Fibroblast of lung (primary cell): ENCODE measurements around the gene CHMP4A. TPM values are rescaled to one million over a fixed set of nuclear protein-coding genes. Genes with fewer than 3 reads are reported as not detected.

Source experiments
- DNase-seq, 2 donors: peaks; one replicate each; pipeline versions ENCODE4 v3.0.0 to v3.0.0-alpha.2; 2010; ENCODE audit warnings: low read depth in 2 of 2
- H2AFZ ChIP-seq: 2 replicates; pipeline ENCODE4 v1.5.1; 2012; ENCODE audit warnings: low read length, control low read depth, inconsistent platforms
- H3K27ac ChIP-seq: 2 replicates; pipeline ENCODE4 v1.5.1; 2011; ENCODE audit warnings: low read length, control low read depth; ENCODE audit not compliant: insufficient read depth
- H3K27me3 ChIP-seq: 2 replicates; pipeline ENCODE4 v1.5.1; 2011; ENCODE audit warnings: mild to moderate bottlenecking, low read length; ENCODE audit not compliant: control insufficient read depth, insufficient read depth
- H3K36me3 ChIP-seq: 2 replicates; pipeline ENCODE4 v1.5.1; 2011; ENCODE audit warnings: low read length; ENCODE audit not compliant: control insufficient read depth, insufficient read depth
- H3K4me1 ChIP-seq: 2 replicates; pipeline ENCODE4 v1.5.1; 2011; ENCODE audit warnings: low read length; ENCODE audit not compliant: control insufficient read depth, insufficient read depth; ENCODE audit errors: extremely low read depth
- H3K4me2 ChIP-seq: 2 replicates; pipeline ENCODE4 v1.5.1; 2011; ENCODE audit warnings: low read length, control low read depth; ENCODE audit not compliant: insufficient read depth; ENCODE audit errors: extremely low read depth
- H3K4me3 ChIP-seq, 4 experiments: fragments of 200-600 bp in 1 of 4; sonication (generic) in 1 of 4; replicated peaks in 1 of 4; 2 replicates each; pipeline ENCODE4 v1.5.1; 2011 to 2016; ENCODE audit warnings: low read length in 4 of 4, low read depth in 3 of 4, mild to moderate bottlenecking in 3 of 4, control low read depth in 2 of 4, inconsistent platforms in 1 of 4, mixed read lengths in 1 of 4; ENCODE audit not compliant: insufficient read depth in 1 of 4; ENCODE audit errors: control extremely low read depth in 1 of 4
- H3K79me2 ChIP-seq: 2 replicates; pipeline ENCODE4 v1.5.1; 2012; ENCODE audit warnings: mild to moderate bottlenecking, low read length, inconsistent platforms; ENCODE audit not compliant: control insufficient read depth, insufficient read depth
- H3K9ac ChIP-seq: 2 replicates; pipeline ENCODE4 v1.5.1; 2011; ENCODE audit warnings: mild to moderate bottlenecking, low read length, control low read depth; ENCODE audit not compliant: insufficient read depth
- H3K9me3 ChIP-seq: 2 replicates; pipeline ENCODE4 v1.5.1; 2012; ENCODE audit warnings: low read depth, low read length; ENCODE audit not compliant: control insufficient read depth, insufficient read depth
- H4K20me1 ChIP-seq: 2 replicates; pipeline ENCODE4 v1.5.1; 2011; ENCODE audit warnings: low read length; ENCODE audit not compliant: control insufficient read depth, insufficient read depth; ENCODE audit errors: extremely low read depth
- CTCF ChIP-seq, 2 donors: IDR thresholded peaks in 1 of 2; conservative IDR thresholded peaks in 1 of 2; 1 replicate in 1 of 2; 2 replicates in 1 of 2; pipeline ENCODE4 v1.5.1; 2011 to 2012; ENCODE audit warnings: low read length in 2 of 2, control low read depth in 1 of 2, inconsistent platforms in 1 of 2, low read depth in 1 of 2, mild to moderate bottlenecking in 1 of 2
- EZH2 ChIP-seq: IDR thresholded peaks from 2 replicates; pipeline ENCODE4 v1.5.1; 2012; ENCODE audit warnings: low read length, control low read depth, mild to moderate bottlenecking; ENCODE audit errors: missing control alignments
- polyA plus RNA-seq, 2 donors: library from polyadenylated mRNA; depleted of rRNA in 1 of 2; stranded (reverse) in 1 of 2; unstranded in 1 of 2; fragments of >200 nt; gene quantifications; 2 replicates each; pipeline ENCODE4 v1.2.1, GENCODE V29; 2011 to 2012; ENCODE audit warnings: missing spikeins in 1 of 2
- total RNA-seq: library from RNA; depleted of rRNA; stranded (reverse); fragments of >200 nt; gene quantifications from 2 replicates; pipeline ENCODE4 v1.2.1, GENCODE V29; 2014

The CHMP4A gene
- total and polyA plus RNA-seq, 2 donors (not counting 1 experiment from before 2014, with no cell fraction given) = 22.1 to 96.8 TPM

GRCh38 chr14:24189059-24189375 is 24.3 kb downstream of the CHMP4A start:
- peaks cover 4% of the 10 kb centered on the region for H3K4me1 ChIP-seq
- H3K9ac ChIP-seq = peak overlapping the region; percentile 10
- H3K4me3 ChIP-seq = peak overlapping the region in 2 of 4 experiments; percentile 23 to 84
- H3K4me2 ChIP-seq = peak overlapping the region; percentile 97
- no peaks in the 10 kb centered on the region for H4K20me1 ChIP-seq
- no peaks in the 10 kb centered on the region for H3K27me3 ChIP-seq
- DNase-seq = no peak
- no peaks in the 10 kb centered on the region for H3K9me3 ChIP-seq
- H3K79me2 ChIP-seq = peaks cover 14% of the 10 kb centered on the region
- peaks cover 27% of the 10 kb centered on the region for H3K36me3 ChIP-seq
- H3K27ac ChIP-seq = peak overlapping the region; percentile 86
- H2AFZ ChIP-seq = no peak overlapping the region
- no peak for TF ChIP-seq CTCF (conservative IDR thresholded peaks at IDR 0.05 in 1 of 2, IDR thresholded peaks at IDR 0.05 in 1 of 2; ENCODE audit: low read depth in 1 of 2, low read length in 2 of 2)
- no peak for TF ChIP-seq EZH2

DNA sequence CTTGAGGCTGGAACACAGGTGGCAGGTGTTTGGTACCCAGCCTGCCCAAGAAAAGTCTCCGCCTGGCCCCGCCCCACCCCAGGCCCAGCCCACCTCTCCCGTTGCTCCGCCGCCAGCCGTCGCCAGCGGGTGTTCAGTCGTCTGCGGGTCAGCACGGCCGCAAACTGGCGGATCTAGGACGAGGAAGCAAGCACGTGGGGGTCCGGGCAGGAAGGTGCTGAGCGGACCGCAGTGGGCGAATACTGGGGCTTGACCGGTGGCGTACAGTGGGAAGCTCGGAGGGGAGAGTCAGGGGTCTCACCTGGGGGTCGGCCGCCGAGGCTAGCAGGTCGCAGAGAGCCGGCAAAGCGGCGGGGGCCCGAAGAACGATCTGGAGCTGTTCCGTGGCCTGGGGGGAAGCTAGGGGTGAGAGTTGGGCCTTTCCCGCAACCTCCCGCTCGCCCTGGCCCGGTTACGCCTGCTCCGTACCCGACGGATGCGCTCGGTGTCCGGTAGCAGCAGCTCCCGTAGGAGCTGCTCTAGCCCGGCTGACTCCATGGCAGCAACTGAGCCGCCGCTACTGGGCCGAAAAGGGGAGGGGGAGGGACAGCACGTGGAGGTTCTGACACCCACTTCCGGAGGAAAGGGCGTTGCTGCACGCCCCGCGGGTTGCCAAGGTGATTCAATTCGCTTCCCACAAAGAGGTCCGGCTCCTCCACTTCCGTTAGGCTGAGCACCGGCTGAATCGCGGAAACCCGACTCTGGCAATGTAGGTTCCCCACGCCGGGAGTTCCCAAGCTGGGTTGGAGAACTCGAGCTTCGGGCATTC is 24.8 kb downstream of the CHMP4A start, which contains the start of gene IPO4:
Gene IPO4, minus strand, starts transcription at position 566 of the 808 bp plus-strand sequence. Its CDS starts 29 bp downstream, at position 537.
- Histone ChIP-seq H3K9ac (peak within 1 kb of the TSS; percentile 80), H2AFZ (peak within 1 kb of the TSS; percentile 54), H3K79me2 (peaks cover 14% of the 10 kb centered on the region), H3K4me1 (peaks cover 4% of the 10 kb centered on the region), H4K20me1 (no peaks in the 10 kb centered on the region), H3K27ac (peak within 1 kb of the TSS; percentile 86), H3K4me2 (peak within 1 kb of the TSS; percentile 97), H3K9me3 (no peaks in the 10 kb centered on the region), H3K4me3 (peak within 1 kb of the TSS; percentile 78 to 87 (median 82)), H3K36me3 (peaks cover 29% of the 10 kb centered on the region), H3K27me3 (no peaks in the 10 kb centered on the region)
- peak; percentile 98 to 99 for DNase-seq
- no peak for TF ChIP-seq EZH2
- no peak for TF ChIP-seq CTCF (conservative IDR thresholded peaks at IDR 0.05 in 1 of 2, IDR thresholded peaks at IDR 0.05 in 1 of 2; ENCODE audit: low read depth in 1 of 2, low read length in 2 of 2)

DNA sequence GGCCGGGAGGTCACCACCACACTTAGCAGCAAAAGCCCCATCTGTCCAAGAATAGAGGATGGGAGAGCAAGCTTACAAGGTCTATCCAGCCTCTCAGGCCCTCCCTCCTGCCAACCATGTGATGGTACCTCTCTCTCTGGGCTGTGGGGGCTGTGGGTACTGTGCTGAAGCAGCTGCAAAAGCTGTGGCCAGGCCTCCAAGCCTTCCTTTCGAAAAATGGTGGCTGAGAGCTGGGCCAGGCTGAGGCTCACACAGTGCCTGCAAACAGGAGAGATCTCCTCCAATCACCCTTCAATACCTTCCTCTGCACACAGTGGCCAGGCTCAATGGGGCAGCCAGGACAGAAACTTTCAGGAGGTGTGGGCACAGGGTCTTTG is 25.8 kb downstream of the CHMP4A start:
- H3K36me3 ChIP-seq = peaks cover 25% of the 10 kb centered on the region
- peak overlapping the region; percentile 97 for H3K4me2 ChIP-seq
- H3K79me2 ChIP-seq = peaks cover 10% of the 10 kb centered on the region
- H3K9me3 ChIP-seq = no peaks in the 10 kb centered on the region
- DNase-seq = no peak
- H3K9ac ChIP-seq = no peak overlapping the region
- no peak overlapping the region for H3K27ac ChIP-seq
- peaks cover 4% of the 10 kb centered on the region for H3K4me1 ChIP-seq
- H2AFZ ChIP-seq = no peak overlapping the region
- no peaks in the 10 kb centered on the region for H3K27me3 ChIP-seq
- peak overlapping the region; percentile 78 to 87 (median 82) for H3K4me3 ChIP-seq
- TF ChIP-seq CTCF (conservative IDR thresholded peaks at IDR 0.05 in 1 of 2, IDR thresholded peaks at IDR 0.05 in 1 of 2; ENCODE audit: low read depth in 1 of 2, low read length in 2 of 2) (no peak), EZH2 (no peak)
- no peaks in the 10 kb centered on the region for H4K20me1 ChIP-seq
